MM.1S (cell line): ENCODE data around the gene C12orf50.

ENCODE experiments used
- DNase-seq: peaks from one replicate; pipeline ENCODE4 v3.0.0-alpha.2; 2015
- H2AFZ ChIP-seq: fragments of 300-600 bp; sonication (generic); 2 replicates; pipeline ENCODE4 v1.6.0; 2016; ENCODE audit warnings: antibody characterized with exemption, low read length
- H3F3A ChIP-seq: fragments of 300-600 bp; sonication (generic); 2 replicates; pipeline ENCODE4 v1.6.1; 2016; ENCODE audit warnings: mild to moderate bottlenecking, antibody characterized with exemption, low read length, moderate library complexity, mixed read lengths; ENCODE audit not compliant: insufficient read depth
- H3K27ac ChIP-seq: fragments of 300-600 bp; sonication (generic); 2 replicates; pipeline ENCODE4 v1.5.1; 2016; ENCODE audit warnings: mild to moderate bottlenecking, low read length
- H3K27me3 ChIP-seq: fragments of 300-600 bp; sonication (generic); replicated peaks from 2 replicates; pipeline ENCODE4 v1.6.0; 2016; ENCODE audit warnings: low read length; ENCODE audit not compliant: insufficient read depth
- H3K36me3 ChIP-seq: fragments of 300-600 bp; sonication (generic); replicated peaks from 2 replicates; pipeline ENCODE4 v1.6.1; 2016; ENCODE audit warnings: mild to moderate bottlenecking, low read length, mixed read lengths; ENCODE audit not compliant: insufficient read depth
- H3K4me1 ChIP-seq: fragments of 300-600 bp; sonication (generic); 2 replicates; pipeline ENCODE4 v1.6.1; 2016; ENCODE audit warnings: low read length, mixed read lengths
- H3K4me2 ChIP-seq: fragments of 300-600 bp; sonication (generic); 2 replicates; pipeline ENCODE4 v1.6.0; 2016; ENCODE audit warnings: low read depth, low read length
- H3K4me3 ChIP-seq: fragments of 300-600 bp; sonication (generic); 2 replicates; pipeline ENCODE4 v1.5.1; 2016; ENCODE audit warnings: low read length, mixed read lengths
- H3K79me2 ChIP-seq: fragments of 300-600 bp; sonication (generic); 2 replicates; pipeline ENCODE4 v1.6.1; 2016; ENCODE audit warnings: mixed run types, low read length, mixed read lengths
- H3K9ac ChIP-seq: fragments of 300-600 bp; sonication (generic); 2 replicates; pipeline ENCODE4 v1.6.1; 2016; ENCODE audit warnings: low read length, mixed read lengths
- H3K9me2 ChIP-seq: fragments of 300-600 bp; sonication (generic); replicated peaks from 2 replicates; pipeline ENCODE4 v1.6.1; 2016; ENCODE audit warnings: mild to moderate bottlenecking, low read length, mixed read lengths; ENCODE audit not compliant: insufficient read depth
- H3K9me3 ChIP-seq: fragments of 300-600 bp; sonication (generic); replicated peaks from 2 replicates; pipeline ENCODE4 v1.6.1; 2016; ENCODE audit warnings: mild to moderate bottlenecking, low read length, mixed read lengths; ENCODE audit not compliant: insufficient read depth
- H4K20me1 ChIP-seq: fragments of 300-600 bp; sonication (generic); 2 replicates; pipeline ENCODE4 v1.6.1; 2016; ENCODE audit warnings: mild to moderate bottlenecking, low read length, moderate library complexity, mixed read lengths; ENCODE audit not compliant: insufficient read depth
- CTCF ChIP-seq: fragments of 300-600 bp; sonication (generic); IDR thresholded peaks from 2 replicates; pipeline ENCODE4 v1.5.1; 2016; ENCODE audit warnings: antibody characterized with exemption, low read length, mixed read lengths
- EZH2 ChIP-seq: fragments of 300-600 bp; sonication (generic); optimal IDR thresholded peaks from 2 replicates; pipeline ENCODE3; 2017; ENCODE audit warnings: low read depth, mild to moderate bottlenecking, antibody characterized with exemption, low read length, mixed read lengths
- EZH2phosphoT487 ChIP-seq: fragments of 300-600 bp; sonication (generic); IDR thresholded peaks from 2 replicates; pipeline ENCODE4 v1.6.1; 2018; ENCODE audit warnings: antibody characterized with exemption, low read length

The C12orf50 gene

DNA sequence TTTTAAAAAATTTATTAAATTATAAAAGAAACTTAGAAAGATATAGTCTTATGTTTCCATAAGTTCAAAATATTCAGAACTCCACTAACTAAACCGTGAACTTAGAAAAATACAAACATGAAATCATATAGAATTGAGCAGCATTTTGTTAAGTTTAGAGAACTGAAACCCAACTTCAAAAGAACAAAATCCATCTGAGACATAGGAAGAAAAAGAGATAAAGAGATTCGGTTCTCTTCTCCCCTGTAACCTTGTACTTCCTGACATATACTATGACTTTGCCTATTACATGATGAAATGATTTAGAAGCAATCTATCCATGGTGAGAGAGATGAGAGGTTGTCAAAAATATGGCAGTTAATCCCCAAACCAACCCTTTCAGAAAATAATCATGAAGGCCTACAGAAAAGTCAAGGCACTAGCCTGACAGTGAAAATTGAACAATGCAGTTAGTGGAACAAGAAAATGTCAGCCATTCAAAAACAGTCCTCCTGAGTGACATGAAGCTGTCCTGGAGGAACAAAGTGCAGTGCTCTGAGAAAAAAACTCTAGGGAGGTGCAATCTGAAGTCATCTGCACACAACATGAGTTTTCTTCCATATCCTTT is 44.0 kb downstream of the C12orf50 start:
- H2AFZ ChIP-seq, result no peak overlapping the region
- no peaks in the 10 kb centered on the region for H3F3A ChIP-seq
- H3K9me2 ChIP-seq, result no peaks in the 10 kb centered on the region
- no peak for DNase-seq
- H3K36me3 ChIP-seq, result no peaks in the 10 kb centered on the region
- no peaks in the 10 kb centered on the region for H3K79me2 ChIP-seq
- no peaks in the 10 kb centered on the region for H3K27me3 ChIP-seq
- no peak overlapping the region for H3K4me2 ChIP-seq
- TF ChIP-seq EZH2phosphoT487 (no peak), CTCF (no peak), EZH2 (no peak)
- H3K9ac ChIP-seq, result no peak overlapping the region
- H3K4me3 ChIP-seq, result no peak overlapping the region
- H3K9me3 ChIP-seq, result no peaks in the 10 kb centered on the region
- H3K4me1 ChIP-seq, result no peaks in the 10 kb centered on the region
- no peaks in the 10 kb centered on the region for H4K20me1 ChIP-seq
- H3K27ac ChIP-seq, result no peak overlapping the region

DNA sequence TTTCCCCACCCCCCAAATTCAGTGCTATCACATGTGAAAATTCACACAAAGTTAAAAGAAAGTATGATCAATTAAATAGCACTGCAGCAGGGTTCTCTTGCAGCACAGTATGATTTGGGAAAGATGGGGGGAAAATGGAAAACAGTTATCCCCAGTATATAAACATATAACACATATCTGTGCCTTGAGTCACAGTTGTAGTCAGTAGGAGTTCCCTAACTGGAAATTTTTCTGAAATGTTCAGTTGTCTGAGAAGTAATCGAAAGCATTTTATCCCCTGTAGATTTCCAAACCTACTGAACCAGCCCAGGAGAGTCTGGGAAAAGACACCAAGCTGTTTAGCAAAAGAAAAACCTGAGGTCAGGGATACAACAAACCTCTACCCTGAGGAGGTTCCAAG is 47.0 kb downstream of the C12orf50 start:
- H3K9me2 ChIP-seq, result no peaks in the 10 kb centered on the region
- H3K4me3 ChIP-seq, result no peak overlapping the region
- no peaks in the 10 kb centered on the region for H3K79me2 ChIP-seq
- no peaks in the 10 kb centered on the region for H3K27me3 ChIP-seq
- no peak overlapping the region for H2AFZ ChIP-seq
- H4K20me1 ChIP-seq, result no peaks in the 10 kb centered on the region
- H3F3A ChIP-seq, result no peaks in the 10 kb centered on the region
- H3K4me1 ChIP-seq, result no peaks in the 10 kb centered on the region
- no peak overlapping the region for H3K9ac ChIP-seq
- TF ChIP-seq CTCF, result no peak
- DNase-seq, result no peak
- no peaks in the 10 kb centered on the region for H3K9me3 ChIP-seq
- no peak overlapping the region for H3K4me2 ChIP-seq
- no peaks in the 10 kb centered on the region for H3K36me3 ChIP-seq
- no peak overlapping the region for H3K27ac ChIP-seq

DNA sequence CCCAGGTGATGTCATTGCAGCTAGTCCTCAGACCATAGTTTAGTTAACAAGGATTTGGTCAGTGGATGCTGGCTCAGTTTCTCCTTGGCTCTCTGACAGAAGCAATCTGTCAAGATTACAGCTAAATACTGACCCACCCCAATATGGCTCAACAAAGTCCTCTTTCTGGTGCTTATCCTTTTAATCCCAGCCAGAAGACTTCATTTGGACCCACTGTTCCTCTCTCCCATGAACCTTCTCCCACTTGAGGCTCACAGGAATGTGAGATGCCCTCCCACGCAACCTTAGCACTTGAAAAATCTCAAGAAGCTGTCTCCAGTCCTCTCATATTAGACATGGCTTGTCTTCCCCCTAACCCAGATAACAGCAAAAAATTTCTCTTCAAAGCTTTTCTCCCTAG is 47.7 kb downstream of the C12orf50 start:
- Histone ChIP-seq H3K36me3 (no peaks in the 10 kb centered on the region), H3K27ac (no peak overlapping the region), H3K27me3 (no peaks in the 10 kb centered on the region), H2AFZ (no peak overlapping the region), H3K9me3 (no peaks in the 10 kb centered on the region), H3K4me3 (no peak overlapping the region), H3K4me2 (no peak overlapping the region), H3K79me2 (no peaks in the 10 kb centered on the region), H3K9me2 (no peaks in the 10 kb centered on the region), H4K20me1 (no peaks in the 10 kb centered on the region), H3K4me1 (no peaks in the 10 kb centered on the region), H3K9ac (no peak overlapping the region), H3F3A (no peaks in the 10 kb centered on the region)
- no peak for DNase-seq
- TF ChIP-seq CTCF, result no peak
- TF ChIP-seq EZH2phosphoT487, result no peak
- no peak for TF ChIP-seq EZH2
